Lower lobe of right lung (tissue), 2 donors: Measurements from ENCODE around the gene CD27. TPM values are rescaled to one million over a fixed set of nuclear protein-coding genes. Genes with fewer than 3 reads are reported as not detected.

Experiments used
- ATAC-seq, 2 donors: fragments of 200-7000 bp; cut with Tn5 transposase; one replicate each; pipeline ENCODE4 v1.9.1; 2020 to 2022; ENCODE audit warnings: mild to moderate bottlenecking in 2 of 2, moderate library complexity in 2 of 2
- DNase-seq: peaks from one replicate; pipeline ENCODE4 v3.0.0-alpha.2; 2020
- H3K27ac ChIP-seq: fragments of 200-600 bp; one replicate; pipeline ENCODE4 v1.8.0; 2022
- H3K27me3 ChIP-seq: fragments of 200-600 bp; one replicate; pipeline ENCODE4 v1.8.0; 2022; ENCODE audit warnings: low read depth
- H3K36me3 ChIP-seq: fragments of 200-600 bp; one replicate; pipeline ENCODE4 v1.8.0; 2022; ENCODE audit warnings: mild to moderate bottlenecking
- H3K4me1 ChIP-seq: fragments of 200-600 bp; one replicate; pipeline ENCODE4 v1.8.0; 2022
- H3K4me3 ChIP-seq: fragments of 200-600 bp; one replicate; pipeline ENCODE4 v1.8.0; 2022; ENCODE audit warnings: mild to moderate bottlenecking
- H3K9me3 ChIP-seq: fragments of 200-600 bp; one replicate; pipeline ENCODE4 v1.8.0; 2022
- intact Hi-C: fragments of 100-400 bp; cut with DNase I; formaldehyde crosslinking; loops from one replicate; pipeline ENCODE4 v1.11.0; 2022
- total RNA-seq: library from RNA; stranded (reverse); fragmentation: NEBNext Ultra II Directional; extraction: Animal tissue kit (Norgen Biotek cat#: 25700); gene quantifications from one replicate; pipeline ENCODE4 v1.2.1, GENCODE V29; 2021
- TF ChIP-seq, protein P1 (sequence below): fragments of 200-600 bp; IDR thresholded peaks from one replicate; pipeline ENCODE4 v1.8.0; 2022; ENCODE audit warnings: antibody characterized with exemption, mild to moderate bottlenecking
- donor health status: DM: no; HTN: yes; CAD: no; lungs with severe emphysema.

CD27 gene
- total RNA-seq, 1 donor from 2014 or later = 2.3 TPM

DNA sequence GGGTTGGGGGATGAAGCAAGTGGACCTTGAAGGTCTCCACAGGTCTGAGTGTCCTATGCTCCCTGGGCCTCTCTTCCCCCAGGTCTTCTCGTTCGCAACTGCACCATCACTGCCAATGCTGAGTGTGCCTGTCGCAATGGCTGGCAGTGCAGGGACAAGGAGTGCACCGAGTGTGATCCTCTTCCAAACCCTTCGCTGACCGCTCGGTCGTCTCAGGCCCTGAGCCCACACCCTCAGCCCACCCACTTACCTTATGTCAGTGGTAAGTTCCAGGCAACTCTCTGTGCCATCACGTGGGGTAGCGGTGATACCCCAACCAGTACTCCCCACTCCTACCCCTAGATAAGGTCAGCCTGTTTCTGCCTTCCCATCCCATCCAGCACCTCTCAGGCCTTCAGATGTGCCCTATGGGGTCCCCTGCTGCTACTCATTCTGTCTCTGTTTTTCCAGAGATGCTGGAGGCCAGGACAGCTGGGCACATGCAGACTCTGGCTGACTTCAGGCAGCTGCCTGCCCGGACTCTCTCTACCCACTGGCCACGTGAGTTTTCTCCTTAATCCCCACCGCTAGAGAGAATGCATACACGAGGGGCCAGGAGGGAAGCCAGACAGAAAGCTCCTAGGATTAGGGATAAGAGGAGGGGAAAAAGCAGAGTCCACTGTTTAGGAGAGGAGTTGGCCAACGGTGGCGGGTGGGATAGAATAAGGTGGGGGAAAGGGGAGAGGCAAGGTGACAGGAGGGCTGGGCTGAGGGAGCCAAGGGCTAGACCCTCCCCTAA, 5.5 kb downstream of the CD27 start:
- Histone ChIP-seq H3K27ac (peak overlapping the region; percentile 92), H3K27me3 (no peaks in the 10 kb centered on the region), H3K4me3 (peak overlapping the region; percentile 66), H3K9me3 (no peaks in the 10 kb centered on the region), H3K36me3 (peaks cover 21% of the 10 kb centered on the region), H3K4me1 (peaks cover 27% of the 10 kb centered on the region)
- TF ChIP-seq, protein P1, sequence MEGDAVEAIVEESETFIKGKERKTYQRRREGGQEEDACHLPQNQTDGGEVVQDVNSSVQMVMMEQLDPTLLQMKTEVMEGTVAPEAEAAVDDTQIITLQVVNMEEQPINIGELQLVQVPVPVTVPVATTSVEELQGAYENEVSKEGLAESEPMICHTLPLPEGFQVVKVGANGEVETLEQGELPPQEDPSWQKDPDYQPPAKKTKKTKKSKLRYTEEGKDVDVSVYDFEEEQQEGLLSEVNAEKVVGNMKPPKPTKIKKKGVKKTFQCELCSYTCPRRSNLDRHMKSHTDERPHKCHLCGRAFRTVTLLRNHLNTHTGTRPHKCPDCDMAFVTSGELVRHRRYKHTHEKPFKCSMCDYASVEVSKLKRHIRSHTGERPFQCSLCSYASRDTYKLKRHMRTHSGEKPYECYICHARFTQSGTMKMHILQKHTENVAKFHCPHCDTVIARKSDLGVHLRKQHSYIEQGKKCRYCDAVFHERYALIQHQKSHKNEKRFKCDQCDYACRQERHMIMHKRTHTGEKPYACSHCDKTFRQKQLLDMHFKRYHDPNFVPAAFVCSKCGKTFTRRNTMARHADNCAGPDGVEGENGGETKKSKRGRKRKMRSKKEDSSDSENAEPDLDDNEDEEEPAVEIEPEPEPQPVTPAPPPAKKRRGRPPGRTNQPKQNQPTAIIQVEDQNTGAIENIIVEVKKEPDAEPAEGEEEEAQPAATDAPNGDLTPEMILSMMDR = no peak
- no peak for DNase-seq
- intact Hi-C loops = no loop called here
- ATAC-seq = no peak

- peak overlapping the region; percentile 66 for H3K4me3 ChIP-seq
- ATAC-seq (peak in 1 of 2 donors; percentile 3), DNase-seq (no peak)
- TF ChIP-seq, protein P1 = no peak
- H3K36me3 ChIP-seq = peaks cover 25% of the 10 kb centered on the region
- intact Hi-C loops = no loop called here
- H3K9me3 ChIP-seq = no peaks in the 10 kb centered on the region
- no peaks in the 10 kb centered on the region for H3K27me3 ChIP-seq
- peak overlapping the region; percentile 92 for H3K27ac ChIP-seq
- H3K4me1 ChIP-seq = peaks cover 27% of the 10 kb centered on the region
Measured at GRCh38 chr12:6450869-6451347, 6.2 kb downstream of the CD27 start.

DNA sequence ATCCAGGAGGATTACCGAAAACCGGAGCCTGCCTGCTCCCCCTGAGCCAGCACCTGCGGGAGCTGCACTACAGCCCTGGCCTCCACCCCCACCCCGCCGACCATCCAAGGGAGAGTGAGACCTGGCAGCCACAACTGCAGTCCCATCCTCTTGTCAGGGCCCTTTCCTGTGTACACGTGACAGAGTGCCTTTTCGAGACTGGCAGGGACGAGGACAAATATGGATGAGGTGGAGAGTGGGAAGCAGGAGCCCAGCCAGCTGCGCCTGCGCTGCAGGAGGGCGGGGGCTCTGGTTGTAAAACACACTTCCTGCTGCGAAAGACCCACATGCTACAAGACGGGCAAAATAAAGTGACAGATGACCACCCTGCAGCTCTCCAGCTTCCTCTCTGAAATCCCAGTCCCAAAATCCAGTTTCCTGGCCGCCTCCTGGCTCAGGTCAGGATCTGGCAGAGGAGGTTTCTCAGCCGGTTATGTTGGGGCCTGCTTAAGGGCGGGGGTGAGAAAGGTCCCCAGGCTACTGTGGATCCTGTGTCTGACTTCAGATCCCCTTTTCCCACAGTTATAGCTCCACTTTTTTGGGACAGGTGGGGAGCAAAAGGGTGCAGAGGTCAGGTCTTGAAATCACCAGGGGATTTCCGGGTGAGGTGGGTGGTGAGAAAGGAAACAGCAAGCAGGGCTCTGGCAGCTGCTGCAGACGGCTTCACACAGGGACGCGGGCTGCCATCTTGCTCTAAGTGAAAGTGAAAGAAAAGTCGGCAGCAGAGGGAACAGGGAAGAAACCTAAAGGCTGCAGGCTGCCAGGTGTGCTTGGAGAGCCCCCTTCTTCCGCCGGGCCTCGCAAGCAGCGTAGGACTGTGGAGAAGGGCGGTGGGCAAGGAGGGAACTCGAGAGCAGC, 6.8 kb downstream of the CD27 start, which contains the start of gene TAPBPL:
TSS of gene TAPBPL (plus strand) at position 695 of the 897 bp plus-strand sequence. CDS start 207 bp downstream, outside the sequence.
- TF ChIP-seq, protein P1 = no peak
- peak; percentile 90 to 94 for ATAC-seq
- H3K4me1 ChIP-seq = peaks cover 27% of the 10 kb centered on the region
- intact Hi-C loops = no loop called here
- peak within 1 kb of the TSS; percentile 66 for H3K4me3 ChIP-seq
- peaks cover 28% of the 10 kb centered on the region for H3K36me3 ChIP-seq
- H3K27me3 ChIP-seq = no peaks in the 10 kb centered on the region
- H3K9me3 ChIP-seq = no peaks in the 10 kb centered on the region
- DNase-seq = peak; percentile 84
- H3K27ac ChIP-seq = peak within 1 kb of the TSS; percentile 92

DNA sequence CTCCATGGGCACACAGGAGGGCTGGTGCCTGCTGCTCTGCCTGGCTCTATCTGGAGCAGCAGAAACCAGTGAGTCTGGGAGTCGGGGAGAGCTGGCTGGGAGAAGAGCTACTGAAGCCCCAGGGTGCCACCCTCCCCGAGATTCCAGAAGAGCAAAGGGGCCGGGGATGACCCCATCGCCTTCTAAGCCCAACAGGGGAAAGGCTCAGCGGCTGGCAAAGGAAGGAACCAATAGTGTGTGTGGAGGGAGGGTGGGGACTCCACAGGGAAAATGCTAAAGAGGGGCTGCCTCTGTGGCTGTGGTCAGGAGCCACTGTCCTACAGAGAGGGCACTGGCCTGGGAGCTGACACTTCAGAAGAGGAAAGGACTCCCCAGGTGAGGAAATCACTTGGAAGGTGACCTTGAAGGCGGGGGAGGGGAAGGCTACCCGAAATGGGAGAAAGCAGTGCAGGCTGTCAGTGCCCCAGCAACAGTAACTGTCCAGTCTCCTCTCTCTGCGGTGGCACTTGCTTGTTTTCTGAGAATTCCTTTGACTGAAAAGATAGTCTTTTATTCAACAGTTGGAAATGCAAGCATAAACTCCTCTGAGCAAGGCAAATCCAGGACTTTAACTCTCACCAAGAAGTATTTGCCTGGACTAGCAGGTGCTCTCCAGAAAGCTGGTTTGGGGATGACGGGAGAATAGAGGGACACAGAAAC, 7.6 kb downstream of the CD27 start:
- Histone ChIP-seq H3K27me3 (no peaks in the 10 kb centered on the region), H3K9me3 (no peaks in the 10 kb centered on the region), H3K36me3 (peaks cover 36% of the 10 kb centered on the region), H3K27ac (peak overlapping the region; percentile 92), H3K4me1 (peaks cover 27% of the 10 kb centered on the region), H3K4me3 (peak overlapping the region; percentile 66)
- no peak for DNase-seq
- peak; percentile 28 to 39 for ATAC-seq
- intact Hi-C loops = no loop called here
- TF ChIP-seq, protein P1 = no peak
